GM15510 (cell line): ENCODE results near the gene AKNAD1.

Source experiments
- POLR2A ChIP-seq: IDR thresholded peaks from 3 replicates; pipeline ENCODE4 v1.6.1; 2011; ENCODE audit warnings: borderline replicate concordance; ENCODE audit not compliant: insufficient read length; ENCODE audit errors: extremely low read depth

The AKNAD1 gene

GRCh38 chr1:108856994-108857393, at the start of gene AKNAD1:
TSS of gene AKNAD1 (minus strand) at chr1:108857094. CDS start at chr1:108852664, 4,430 bp downstream.
- TF ChIP-seq POLR2A = no peak

GRCh38 chr1:108901106-108901505, 44.2 kb upstream of the AKNAD1 start:
- TF ChIP-seq POLR2A = no peak

GRCh38 chr1:108897865-108898720, 41.2 kb upstream of the AKNAD1 start:
- no peak for TF ChIP-seq POLR2A

GRCh38 chr1:108896146-108897145, 39.6 kb upstream of the AKNAD1 start:
- no peak for TF ChIP-seq POLR2A

GRCh38 chr1:108893141-108893530, 36.2 kb upstream of the AKNAD1 start:
- TF ChIP-seq POLR2A = no peak

- no peak for TF ChIP-seq POLR2A
Observed at GRCh38 chr1:108892356-108893140, 35.7 kb upstream of the AKNAD1 start.

GRCh38 chr1:108889706-108890384, 33.0 kb upstream of the AKNAD1 start:
- no peak for TF ChIP-seq POLR2A

GRCh38 chr1:108886292-108886691, 29.4 kb upstream of the AKNAD1 start:
- no peak for TF ChIP-seq POLR2A

- no peak for TF ChIP-seq POLR2A
Observed at GRCh38 chr1:108884968-108885367, 28.1 kb upstream of the AKNAD1 start.

- no peak for TF ChIP-seq POLR2A
Observed at GRCh38 chr1:108882837-108883236, 25.9 kb upstream of the AKNAD1 start.

GRCh38 chr1:108881369-108881768, 24.5 kb upstream of the AKNAD1 start:
- TF ChIP-seq POLR2A = no peak

GRCh38 chr1:108880850-108881249, 24.0 kb upstream of the AKNAD1 start:
- TF ChIP-seq POLR2A = no peak

GRCh38 chr1:108878678-108879077, 21.8 kb upstream of the AKNAD1 start:
- no peak for TF ChIP-seq POLR2A

- no peak for TF ChIP-seq POLR2A
Observed at GRCh38 chr1:108878160-108878469, 21.2 kb upstream of the AKNAD1 start.

- no peak for TF ChIP-seq POLR2A
Observed at GRCh38 chr1:108877348-108878159, 20.7 kb upstream of the AKNAD1 start.
